SK-N-MC (cell line): ENCODE measurements around the gene HOXB7.

Source experiments
- EZH2 ChIP-seq: fragments of 200-600 bp; sonication (generic); IDR thresholded peaks from one replicate; pipeline ENCODE4 v1.6.1; 2017; ENCODE audit warnings: antibody characterized with exemption
- POLR2AphosphoS5 ChIP-seq: IDR thresholded peaks from 2 replicates; pipeline ENCODE4 v1.6.1; 2012; ENCODE audit warnings: mild to moderate bottlenecking, low read depth, low read length, borderline replicate concordance

DNA sequence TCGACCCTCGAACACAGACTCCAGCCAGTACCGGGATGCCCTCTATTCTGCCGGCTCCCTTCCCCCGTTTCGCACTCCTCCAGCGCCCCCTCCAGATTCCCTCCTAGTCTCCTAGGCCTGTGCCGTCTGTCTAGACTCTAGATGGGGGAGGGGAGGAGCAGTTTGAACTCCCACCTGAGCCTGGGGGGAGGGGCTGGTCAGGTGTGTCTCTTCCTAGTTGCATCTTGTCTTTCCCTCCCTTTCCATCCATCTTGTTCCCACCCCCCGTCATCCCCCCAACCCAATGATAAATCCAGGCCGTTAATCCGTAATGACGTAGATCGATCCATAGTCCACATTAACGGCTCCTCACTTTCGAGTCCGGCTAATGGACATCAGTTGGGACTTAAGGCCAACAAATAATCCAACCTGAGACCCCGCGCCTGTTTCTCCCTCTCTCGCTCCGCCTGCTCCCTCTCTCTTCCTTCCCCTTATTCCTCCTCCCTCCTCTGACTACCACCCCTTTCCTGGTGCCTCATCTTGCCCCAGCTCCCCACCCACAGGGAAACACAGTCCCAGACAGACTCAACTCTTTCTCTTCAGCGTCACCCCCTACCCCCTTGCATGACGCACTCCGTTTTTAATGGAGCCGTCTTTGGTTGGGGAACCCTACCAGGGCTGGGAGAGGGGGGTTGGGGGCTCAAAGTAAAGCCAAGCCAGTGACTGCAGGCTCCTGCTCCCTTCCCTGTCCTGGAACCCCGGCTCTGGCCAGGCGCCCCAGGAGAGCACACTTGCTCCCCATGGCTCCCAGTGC is 13.9 kb downstream of the HOXB7 start:
- TF ChIP-seq POLR2AphosphoS5 (no peak), EZH2 (no peak)
